ENCODE measurements around the gene RASSF5. TPM values are rescaled to one million over a fixed set of nuclear protein-coding genes. Genes with fewer than 3 reads are reported as not detected.

The RASSF5 gene
- total and polyA plus RNA-seq, 9 of the 15 experiments (the other 6 are each of a cell fraction or from before 2014, with no cell fraction given) = 6.1 to 41.0 (median 25.2) TPM

- no peak for TF ChIP-seq ZNF318 (IDR thresholded peaks at IDR 0.05; ENCODE audit: borderline replicate concordance in 1 of 2, low read depth in 1 of 2)
- no peak for TF ChIP-seq CBX1 (IDR thresholded peaks at IDR 0.05; ENCODE audit: low read depth)
- TF ChIP-seq PBX2 (CRISPR knock-in tag; IDR thresholded peaks at IDR 0.05; ENCODE audit: low read depth) = no peak
- TF ChIP-seq PBX2 (tag; conservative IDR thresholded peaks at IDR 0.05; ENCODE audit: low read depth) = 0 out of 2 replicates have a peak, but pooled peaks have one; percentile 20
- TF ChIP-seq PCBP2 (IDR thresholded peaks at IDR 0.05; ENCODE audit: low read depth, low read length, poor library complexity, severe bottlenecking) = no peak
- peak; percentile 23 for TF ChIP-seq FUS (optimal IDR thresholded peaks at IDR 0.05; ENCODE audit: low read depth, low read length)
- no peak for TF ChIP-seq ZBTB8A (IDR thresholded peaks at IDR 0.05; ENCODE audit: partially characterized antibody)
- no peak for TF ChIP-seq NFE2L1 (tag; IDR thresholded peaks at IDR 0.05; ENCODE audit: borderline replicate concordance, low read depth)
- TF ChIP-seq ID3 (CRISPR knock-in tag; IDR thresholded peaks at IDR 0.05) = no peak
- TF ChIP-seq ID3 (tag; IDR thresholded peaks at IDR 0.05) = peak; percentile 19; the same call in 1 of the 2 replicates
- TF ChIP-seq FOXO4 (CRISPR knock-in tag; IDR thresholded peaks at IDR 0.05) = no peak
- TF ChIP-seq TFAM (CRISPR knock-in tag; conservative IDR thresholded peaks at IDR 0.05) = no peak
Measured at GRCh38 chr1:206507284-206508129, at the start of gene RASSF5 (continued).

Measured in K562 (cell line).